ENCODE results near the gene RSU1.

DNA sequence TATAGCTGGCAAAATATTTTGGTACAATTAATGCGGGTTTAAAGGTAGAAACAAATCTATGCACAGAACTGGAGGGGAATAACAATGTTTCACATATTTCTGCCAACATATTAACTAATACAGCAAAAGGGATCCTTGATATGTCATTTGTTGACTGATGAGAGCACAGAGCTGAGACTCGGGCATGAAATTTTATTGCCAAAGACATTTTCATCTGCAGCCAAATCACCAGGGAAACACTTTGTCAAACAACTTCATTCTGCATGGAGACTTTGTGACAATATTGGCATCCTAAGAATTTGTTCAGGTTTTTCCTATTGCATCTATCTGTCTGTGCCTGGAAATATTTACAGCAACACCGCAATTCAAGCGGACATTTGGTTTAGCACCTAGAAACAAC, 177.8 kb downstream of the RSU1 start:
- TF ChIP-seq ZBTB33 (IDR thresholded peaks at IDR 0.05; ENCODE audit: extremely low read depth, insufficient replicate concordance, low read length) (no peak), CTCF (IDR thresholded peaks at IDR 0.05 in 2 of 3, conservative IDR thresholded peaks at IDR 0.05 in 1 of 3; ENCODE audit: borderline replicate concordance in 1 of 3, insufficient read depth in 1 of 3, low read depth in 2 of 3, low read length in 2 of 3) (no peak), POLR2AphosphoS5 (IDR thresholded peaks at IDR 0.05; ENCODE audit: low read depth, low read length) (no peak), TCF7L2 (IDR thresholded peaks at IDR 0.05; ENCODE audit: borderline replicate concordance, extremely low read depth, insufficient read depth, insufficient read length) (no peak), POLR2A (IDR thresholded peaks at IDR 0.05; ENCODE audit: borderline replicate concordance, extremely low read depth, insufficient read depth, insufficient read length) (no peak), EGR1 (IDR thresholded peaks at IDR 0.05; ENCODE audit: low read depth) (no peak), SRF (IDR thresholded peaks at IDR 0.05; ENCODE audit: low read depth) (no peak), SIN3A (IDR thresholded peaks at IDR 0.05; ENCODE audit: low read depth) (no peak), EZH2 (IDR thresholded peaks at IDR 0.05) (no peak), CEBPB (IDR thresholded peaks at IDR 0.05; ENCODE audit: low read depth) (no peak), ZFX (IDR thresholded peaks at IDR 0.05) (no peak), JUND (IDR thresholded peaks at IDR 0.05) (no peak)
- TF ChIP-seq, protein P1, sequence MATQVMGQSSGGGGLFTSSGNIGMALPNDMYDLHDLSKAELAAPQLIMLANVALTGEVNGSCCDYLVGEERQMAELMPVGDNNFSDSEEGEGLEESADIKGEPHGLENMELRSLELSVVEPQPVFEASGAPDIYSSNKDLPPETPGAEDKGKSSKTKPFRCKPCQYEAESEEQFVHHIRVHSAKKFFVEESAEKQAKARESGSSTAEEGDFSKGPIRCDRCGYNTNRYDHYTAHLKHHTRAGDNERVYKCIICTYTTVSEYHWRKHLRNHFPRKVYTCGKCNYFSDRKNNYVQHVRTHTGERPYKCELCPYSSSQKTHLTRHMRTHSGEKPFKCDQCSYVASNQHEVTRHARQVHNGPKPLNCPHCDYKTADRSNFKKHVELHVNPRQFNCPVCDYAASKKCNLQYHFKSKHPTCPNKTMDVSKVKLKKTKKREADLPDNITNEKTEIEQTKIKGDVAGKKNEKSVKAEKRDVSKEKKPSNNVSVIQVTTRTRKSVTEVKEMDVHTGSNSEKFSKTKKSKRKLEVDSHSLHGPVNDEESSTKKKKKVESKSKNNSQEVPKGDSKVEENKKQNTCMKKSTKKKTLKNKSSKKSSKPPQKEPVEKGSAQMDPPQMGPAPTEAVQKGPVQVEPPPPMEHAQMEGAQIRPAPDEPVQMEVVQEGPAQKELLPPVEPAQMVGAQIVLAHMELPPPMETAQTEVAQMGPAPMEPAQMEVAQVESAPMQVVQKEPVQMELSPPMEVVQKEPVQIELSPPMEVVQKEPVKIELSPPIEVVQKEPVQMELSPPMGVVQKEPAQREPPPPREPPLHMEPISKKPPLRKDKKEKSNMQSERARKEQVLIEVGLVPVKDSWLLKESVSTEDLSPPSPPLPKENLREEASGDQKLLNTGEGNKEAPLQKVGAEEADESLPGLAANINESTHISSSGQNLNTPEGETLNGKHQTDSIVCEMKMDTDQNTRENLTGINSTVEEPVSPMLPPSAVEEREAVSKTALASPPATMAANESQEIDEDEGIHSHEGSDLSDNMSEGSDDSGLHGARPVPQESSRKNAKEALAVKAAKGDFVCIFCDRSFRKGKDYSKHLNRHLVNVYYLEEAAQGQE (IDR thresholded peaks at IDR 0.05; ENCODE audit: low read depth): no peak
